ENCODE measurements around the gene LRG1.

The LRG1 gene

GRCh38 chr19:4536798-4537197 lies 3.0 kb downstream of the LRG1 start:
- TF ChIP-seq ZFP3 (CRISPR knock-in tag; IDR thresholded peaks at IDR 0.05) (no peak), ZC3H10 (CRISPR knock-in tag; IDR thresholded peaks at IDR 0.05) (no peak), OSR1 (CRISPR knock-in tag; IDR thresholded peaks at IDR 0.05) (no peak), POU6F1 (CRISPR knock-in tag; IDR thresholded peaks at IDR 0.05; ENCODE audit: borderline replicate concordance, low read depth) (no peak), CREB5 (CRISPR knock-in tag; IDR thresholded peaks at IDR 0.05; ENCODE audit: low read depth) (no peak), ZNF70 (CRISPR knock-in tag; IDR thresholded peaks at IDR 0.05) (no peak), TSHZ2 (CRISPR knock-in tag; IDR thresholded peaks at IDR 0.05) (no peak), GLIS3 (CRISPR knock-in tag; IDR thresholded peaks at IDR 0.05) (no peak), SNAI2 (CRISPR knock-in tag; IDR thresholded peaks at IDR 0.05) (no peak), PATZ1 (CRISPR knock-in tag; IDR thresholded peaks at IDR 0.05; ENCODE audit: borderline replicate concordance) (no peak), ZNF8 (CRISPR knock-in tag; IDR thresholded peaks at IDR 0.05) (no peak)
- ATAC-seq = peak; percentile 14; the same call in 2 of the 3 replicates

- peak; percentile 82 for ATAC-seq
These were observed 4.8 kb downstream of the LRG1 start, which contains the start of gene PLIN5 for GRCh38 chr19:4534836-4535658. Gene PLIN5, minus strand, starts transcription at chr19:4535224. Its CDS starts 1,150 bp downstream, at chr19:4534074.

More at GRCh38 chr19:4534836-4535658, 4.8 kb downstream of the LRG1 start, which contains the start of gene PLIN5:
- TF ChIP-seq POU6F1 (CRISPR knock-in tag; IDR thresholded peaks at IDR 0.05; ENCODE audit: borderline replicate concordance, low read depth) = no peak
- TF ChIP-seq ISL1 (CRISPR knock-in tag; IDR thresholded peaks at IDR 0.05) = no peak
- TF ChIP-seq GLIS3 (CRISPR knock-in tag; IDR thresholded peaks at IDR 0.05) = no peak
- TF ChIP-seq CSDC2 (CRISPR knock-in tag; IDR thresholded peaks at IDR 0.05) = no peak
- TF ChIP-seq PATZ1 (CRISPR knock-in tag; IDR thresholded peaks at IDR 0.05; ENCODE audit: borderline replicate concordance) = no peak
- no peak for TF ChIP-seq ZNF70 (CRISPR knock-in tag; IDR thresholded peaks at IDR 0.05)
- TF ChIP-seq ZFP3 (CRISPR knock-in tag; IDR thresholded peaks at IDR 0.05) = no peak
- TF ChIP-seq TOX (CRISPR knock-in tag; IDR thresholded peaks at IDR 0.05; ENCODE audit: borderline replicate concordance) = no peak
- no peak for TF ChIP-seq ZFP30 (CRISPR knock-in tag; IDR thresholded peaks at IDR 0.05)
- TF ChIP-seq ZNF565 (CRISPR knock-in tag; conservative IDR thresholded peaks at IDR 0.05; ENCODE audit: low read depth) = no peak
- no peak for TF ChIP-seq ESRRG (CRISPR knock-in tag; IDR thresholded peaks at IDR 0.05)
- no peak for TF ChIP-seq ARNTL (CRISPR knock-in tag; IDR thresholded peaks at IDR 0.05; ENCODE audit: borderline replicate concordance, low read depth)
- TF ChIP-seq OSR1 (CRISPR knock-in tag; IDR thresholded peaks at IDR 0.05) = no peak
- TF ChIP-seq RARB (CRISPR knock-in tag; IDR thresholded peaks at IDR 0.05) = no peak
- no peak for TF ChIP-seq PPARA (CRISPR knock-in tag; IDR thresholded peaks at IDR 0.05; ENCODE audit: borderline replicate concordance)
- no peak for TF ChIP-seq BACH2 (CRISPR knock-in tag; IDR thresholded peaks at IDR 0.05; ENCODE audit: borderline replicate concordance)
- no peak for TF ChIP-seq CREB5 (CRISPR knock-in tag; IDR thresholded peaks at IDR 0.05; ENCODE audit: low read depth)
